ENCODE results near the gene AADACL2. TPM values are rescaled to one million over a fixed set of nuclear protein-coding genes. Genes with fewer than 3 reads are reported as not detected.

AADACL2 gene
- total and polyA plus RNA-seq, 4 donors, result not detected

DNA sequence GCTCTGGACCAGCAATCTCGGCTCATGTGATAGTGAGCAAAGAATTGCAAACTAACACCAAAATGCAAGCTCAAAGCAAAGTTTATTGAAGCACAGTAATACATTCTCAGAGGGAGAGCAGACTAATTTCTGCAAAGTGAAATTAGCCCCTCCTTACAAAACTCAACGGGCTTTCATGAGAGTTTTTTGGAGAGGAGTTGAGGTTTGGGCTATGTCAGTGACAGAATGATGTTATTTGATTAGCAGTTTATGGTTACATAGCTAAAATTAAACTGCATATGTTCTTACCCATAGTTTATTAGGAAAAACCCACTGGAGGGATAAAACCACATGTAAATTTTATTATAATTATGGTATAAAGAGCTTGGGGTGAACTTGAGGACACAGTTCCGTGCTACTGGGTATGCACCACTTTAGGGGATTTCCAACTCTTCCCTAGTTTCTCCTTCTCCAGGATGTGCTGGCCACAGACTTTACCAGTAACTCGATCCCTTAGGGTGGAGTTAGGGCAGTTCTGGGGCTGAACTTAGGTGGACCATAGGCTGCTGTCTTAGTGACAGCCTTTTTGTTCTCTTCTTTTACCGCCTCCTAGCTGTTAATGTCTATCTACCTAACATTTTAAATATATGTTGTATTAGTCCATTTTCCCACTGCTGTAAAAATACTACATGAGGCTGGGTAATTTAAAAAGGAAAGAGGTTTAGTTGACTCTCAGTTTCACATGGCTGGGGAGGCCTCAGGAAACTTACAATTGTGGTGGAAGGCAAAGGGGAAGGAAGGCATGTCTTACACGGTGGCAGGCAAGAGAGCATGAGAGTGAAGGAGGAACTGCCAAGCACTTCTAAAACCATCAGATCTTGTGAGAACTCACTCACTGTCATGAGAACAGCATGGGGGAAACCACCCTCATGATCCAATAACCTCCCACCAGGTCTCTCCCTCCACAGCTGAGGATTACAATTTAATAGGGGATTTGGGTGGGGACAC is 8.9 kb upstream of the AADACL2 start:
- Histone ChIP-seq H3K4me3 (ENCODE audit: low read depth in 1 of 3, low read length in 3 of 3) (no peak overlapping the region), H3K27me3 (ENCODE audit: control insufficient read depth in 4 of 4, insufficient read depth in 4 of 4, low read length in 3 of 4) (no peaks in the 10 kb centered on the region), H3K27ac (ENCODE audit: low read depth in 1 of 2, low read length in 2 of 2) (no peak overlapping the region), H3K9ac (ENCODE audit: low read depth in 1 of 2, low read length in 2 of 2) (no peak overlapping the region), H3K4me1 (ENCODE audit: control insufficient read depth in 4 of 4, insufficient read depth in 4 of 4, low read length in 3 of 4) (no peaks in the 10 kb centered on the region), H3K36me3 (ENCODE audit: control insufficient read depth in 4 of 4, insufficient read depth in 3 of 4, low read depth in 1 of 4, low read length in 3 of 4) (no peaks in the 10 kb centered on the region), H3K9me3 (ENCODE audit: control insufficient read depth in 4 of 4, low read length in 3 of 4) (no peaks in the 10 kb centered on the region)
- 92% methylated on average over 6 of the region's 6 CpGs for WGBS
- no peak for DNase-seq (ENCODE audit: low spot score)
- TF ChIP-seq SP1 (IDR thresholded peaks at IDR 0.05) (no peak), RAD21 (IDR thresholded peaks at IDR 0.05) (no peak), EGR1 (IDR thresholded peaks at IDR 0.05; ENCODE audit: low read depth in 2 of 2) (no peak), FOXA2 (IDR thresholded peaks at IDR 0.05) (no peak), HNF4G (IDR thresholded peaks at IDR 0.05) (no peak), GABPA (IDR thresholded peaks at IDR 0.05 in 1 of 2, conservative IDR thresholded peaks at IDR 0.05 in 1 of 2) (no peak), TAF1 (conservative IDR thresholded peaks at IDR 0.05) (no peak), JUND (IDR thresholded peaks at IDR 0.05) (no peak), HNF4A (conservative IDR thresholded peaks at IDR 0.05) (no peak), FOXA1 (IDR thresholded peaks at IDR 0.05) (no peak), YY1 (IDR thresholded peaks at IDR 0.05) (no peak), NR2F2 (IDR thresholded peaks at IDR 0.05) (no peak)
- TF ChIP-seq, protein P1, sequence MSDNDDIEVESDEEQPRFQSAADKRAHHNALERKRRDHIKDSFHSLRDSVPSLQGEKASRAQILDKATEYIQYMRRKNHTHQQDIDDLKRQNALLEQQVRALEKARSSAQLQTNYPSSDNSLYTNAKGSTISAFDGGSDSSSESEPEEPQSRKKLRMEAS (IDR thresholded peaks at IDR 0.05), result no peak
- TF ChIP-seq, protein P2, sequence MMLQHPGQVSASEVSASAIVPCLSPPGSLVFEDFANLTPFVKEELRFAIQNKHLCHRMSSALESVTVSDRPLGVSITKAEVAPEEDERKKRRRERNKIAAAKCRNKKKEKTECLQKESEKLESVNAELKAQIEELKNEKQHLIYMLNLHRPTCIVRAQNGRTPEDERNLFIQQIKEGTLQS (IDR thresholded peaks at IDR 0.05), result no peak
- TF ChIP-seq, protein P3, sequence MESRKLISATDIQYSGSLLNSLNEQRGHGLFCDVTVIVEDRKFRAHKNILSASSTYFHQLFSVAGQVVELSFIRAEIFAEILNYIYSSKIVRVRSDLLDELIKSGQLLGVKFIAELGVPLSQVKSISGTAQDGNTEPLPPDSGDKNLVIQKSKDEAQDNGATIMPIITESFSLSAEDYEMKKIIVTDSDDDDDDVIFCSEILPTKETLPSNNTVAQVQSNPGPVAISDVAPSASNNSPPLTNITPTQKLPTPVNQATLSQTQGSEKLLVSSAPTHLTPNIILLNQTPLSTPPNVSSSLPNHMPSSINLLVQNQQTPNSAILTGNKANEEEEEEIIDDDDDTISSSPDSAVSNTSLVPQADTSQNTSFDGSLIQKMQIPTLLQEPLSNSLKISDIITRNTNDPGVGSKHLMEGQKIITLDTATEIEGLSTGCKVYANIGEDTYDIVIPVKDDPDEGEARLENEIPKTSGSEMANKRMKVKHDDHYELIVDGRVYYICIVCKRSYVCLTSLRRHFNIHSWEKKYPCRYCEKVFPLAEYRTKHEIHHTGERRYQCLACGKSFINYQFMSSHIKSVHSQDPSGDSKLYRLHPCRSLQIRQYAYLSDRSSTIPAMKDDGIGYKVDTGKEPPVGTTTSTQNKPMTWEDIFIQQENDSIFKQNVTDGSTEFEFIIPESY (IDR thresholded peaks at IDR 0.05), result no peak
- TF ChIP-seq, protein P4, sequence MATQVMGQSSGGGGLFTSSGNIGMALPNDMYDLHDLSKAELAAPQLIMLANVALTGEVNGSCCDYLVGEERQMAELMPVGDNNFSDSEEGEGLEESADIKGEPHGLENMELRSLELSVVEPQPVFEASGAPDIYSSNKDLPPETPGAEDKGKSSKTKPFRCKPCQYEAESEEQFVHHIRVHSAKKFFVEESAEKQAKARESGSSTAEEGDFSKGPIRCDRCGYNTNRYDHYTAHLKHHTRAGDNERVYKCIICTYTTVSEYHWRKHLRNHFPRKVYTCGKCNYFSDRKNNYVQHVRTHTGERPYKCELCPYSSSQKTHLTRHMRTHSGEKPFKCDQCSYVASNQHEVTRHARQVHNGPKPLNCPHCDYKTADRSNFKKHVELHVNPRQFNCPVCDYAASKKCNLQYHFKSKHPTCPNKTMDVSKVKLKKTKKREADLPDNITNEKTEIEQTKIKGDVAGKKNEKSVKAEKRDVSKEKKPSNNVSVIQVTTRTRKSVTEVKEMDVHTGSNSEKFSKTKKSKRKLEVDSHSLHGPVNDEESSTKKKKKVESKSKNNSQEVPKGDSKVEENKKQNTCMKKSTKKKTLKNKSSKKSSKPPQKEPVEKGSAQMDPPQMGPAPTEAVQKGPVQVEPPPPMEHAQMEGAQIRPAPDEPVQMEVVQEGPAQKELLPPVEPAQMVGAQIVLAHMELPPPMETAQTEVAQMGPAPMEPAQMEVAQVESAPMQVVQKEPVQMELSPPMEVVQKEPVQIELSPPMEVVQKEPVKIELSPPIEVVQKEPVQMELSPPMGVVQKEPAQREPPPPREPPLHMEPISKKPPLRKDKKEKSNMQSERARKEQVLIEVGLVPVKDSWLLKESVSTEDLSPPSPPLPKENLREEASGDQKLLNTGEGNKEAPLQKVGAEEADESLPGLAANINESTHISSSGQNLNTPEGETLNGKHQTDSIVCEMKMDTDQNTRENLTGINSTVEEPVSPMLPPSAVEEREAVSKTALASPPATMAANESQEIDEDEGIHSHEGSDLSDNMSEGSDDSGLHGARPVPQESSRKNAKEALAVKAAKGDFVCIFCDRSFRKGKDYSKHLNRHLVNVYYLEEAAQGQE (IDR thresholded peaks at IDR 0.05), result no peak
- TF ChIP-seq, protein P5, sequence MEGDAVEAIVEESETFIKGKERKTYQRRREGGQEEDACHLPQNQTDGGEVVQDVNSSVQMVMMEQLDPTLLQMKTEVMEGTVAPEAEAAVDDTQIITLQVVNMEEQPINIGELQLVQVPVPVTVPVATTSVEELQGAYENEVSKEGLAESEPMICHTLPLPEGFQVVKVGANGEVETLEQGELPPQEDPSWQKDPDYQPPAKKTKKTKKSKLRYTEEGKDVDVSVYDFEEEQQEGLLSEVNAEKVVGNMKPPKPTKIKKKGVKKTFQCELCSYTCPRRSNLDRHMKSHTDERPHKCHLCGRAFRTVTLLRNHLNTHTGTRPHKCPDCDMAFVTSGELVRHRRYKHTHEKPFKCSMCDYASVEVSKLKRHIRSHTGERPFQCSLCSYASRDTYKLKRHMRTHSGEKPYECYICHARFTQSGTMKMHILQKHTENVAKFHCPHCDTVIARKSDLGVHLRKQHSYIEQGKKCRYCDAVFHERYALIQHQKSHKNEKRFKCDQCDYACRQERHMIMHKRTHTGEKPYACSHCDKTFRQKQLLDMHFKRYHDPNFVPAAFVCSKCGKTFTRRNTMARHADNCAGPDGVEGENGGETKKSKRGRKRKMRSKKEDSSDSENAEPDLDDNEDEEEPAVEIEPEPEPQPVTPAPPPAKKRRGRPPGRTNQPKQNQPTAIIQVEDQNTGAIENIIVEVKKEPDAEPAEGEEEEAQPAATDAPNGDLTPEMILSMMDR (IDR thresholded peaks at IDR 0.05; ENCODE audit: low read depth, low read length, missing input control), result no peak

Measured in liver (tissue), 9 donors.